ENCODE results near the gene PLP1.
"Not testable (repeated sequence)": the region's sequence is repeated elsewhere in the genome, so short reads cannot be mapped to it uniquely, and the experiment has no call there.

Gene PLP1

DNA sequence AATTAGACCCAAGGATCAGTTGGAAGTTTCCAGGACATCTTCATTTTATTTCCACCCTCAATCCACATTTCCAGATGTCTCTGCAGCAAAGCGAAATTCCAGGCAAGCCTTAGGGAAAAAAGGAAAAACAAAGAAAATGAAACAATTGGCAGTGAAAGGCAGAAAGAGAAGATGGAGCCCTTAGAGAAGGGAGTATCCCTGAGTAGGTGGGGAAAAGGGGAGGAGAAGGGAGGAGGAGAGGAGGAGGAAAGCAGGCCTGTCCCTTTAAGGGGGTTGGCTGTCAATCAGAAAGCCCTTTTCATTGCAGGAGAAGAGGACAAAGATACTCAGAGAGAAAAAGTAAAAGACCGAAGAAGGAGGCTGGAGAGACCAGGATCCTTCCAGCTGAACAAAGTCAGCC is at the start of gene PLP1:
Gene PLP1 (plus strand): TSS at position 295 of the 400 bp plus-strand sequence. CDS start 156 bp downstream, outside the sequence.
- no peak for DNase-seq

DNA sequence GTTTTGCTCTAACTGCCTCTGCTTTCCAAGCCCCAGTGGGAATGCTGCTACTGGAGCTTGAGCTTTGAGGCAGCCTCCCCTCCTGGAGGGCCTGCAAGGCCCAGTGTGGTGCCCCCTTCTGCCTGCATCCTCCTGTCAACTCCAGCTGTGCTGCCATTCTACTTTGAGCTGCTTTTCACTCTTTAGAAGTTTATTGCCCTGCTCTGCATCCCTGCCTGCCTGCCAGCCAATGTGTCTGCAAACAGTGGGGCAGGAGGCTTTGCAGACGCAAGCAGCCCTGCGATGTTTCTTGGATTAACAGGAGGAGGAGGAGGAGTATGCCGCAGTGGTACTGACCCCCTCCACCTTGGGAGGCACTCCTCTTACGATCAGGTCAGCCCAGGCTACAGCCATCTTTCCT is 49.5 kb upstream of the PLP1 start:
- DNase-seq: no peak

- DNase-seq: no peak
These were observed 47.6 kb upstream of the PLP1 start for GRCh38 chrX:103729015-103729414.

GRCh38 chrX:103730147-103730795 is 46.4 kb upstream of the PLP1 start:
- DNase-seq: no peak

DNA sequence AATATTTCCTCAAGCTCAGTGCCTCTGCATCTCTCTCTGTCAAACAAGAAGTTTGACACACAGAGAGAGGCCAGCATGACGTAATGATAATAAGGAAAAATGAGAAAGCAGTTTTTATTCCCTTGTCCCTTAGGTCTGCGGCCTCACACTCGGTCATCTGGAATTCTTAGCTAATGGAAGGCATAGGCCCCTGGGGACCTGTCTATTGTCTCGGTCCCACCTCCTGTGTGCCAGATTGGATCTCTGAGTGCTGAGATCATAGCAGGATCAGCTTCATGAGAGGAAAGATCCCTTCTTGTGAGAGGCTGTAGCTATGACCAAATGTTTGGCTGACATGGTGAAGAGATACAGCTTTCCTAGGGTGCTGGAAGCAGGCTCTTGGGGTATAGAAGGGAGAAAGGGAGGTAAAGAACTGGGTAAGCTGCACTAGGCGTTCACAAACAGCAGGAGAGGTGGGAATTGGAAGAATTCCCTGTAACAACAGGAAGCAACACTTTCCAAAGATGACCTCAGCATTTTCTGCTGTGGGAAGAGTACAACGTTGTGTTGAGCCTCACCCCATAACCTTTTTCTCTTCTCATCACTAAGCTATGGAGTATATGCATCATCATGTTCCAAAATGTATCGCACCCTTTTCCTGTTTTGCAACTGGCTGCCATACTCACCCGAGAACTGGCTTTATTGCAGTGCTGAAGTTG is 45.7 kb upstream of the PLP1 start:
- no peak for DNase-seq

GRCh38 chrX:103733017-103733416 is 43.6 kb upstream of the PLP1 start:
- no peak for DNase-seq

- DNase-seq: no peak
These were observed 42.4 kb upstream of the PLP1 start for GRCh38 chrX:103734125-103734760.

DNA sequence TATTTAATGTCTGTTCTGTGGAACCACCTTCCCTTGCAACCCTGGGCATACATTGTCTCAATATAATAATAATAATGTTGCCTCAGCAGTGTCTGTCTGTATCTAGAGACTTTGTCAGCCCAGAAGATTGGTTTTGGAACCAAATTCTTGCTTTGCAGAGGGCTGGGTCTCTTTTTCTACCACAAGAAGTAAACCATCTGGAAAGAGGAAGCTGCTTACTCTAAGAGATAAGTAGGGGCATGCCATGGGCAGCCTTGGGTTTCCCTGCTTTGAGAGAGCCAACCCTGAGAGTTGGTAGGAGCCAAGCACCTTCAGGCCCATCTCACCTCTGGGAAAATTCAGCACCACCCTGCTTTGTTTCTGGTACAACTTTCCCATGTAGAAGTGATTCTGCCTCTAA is 38.9 kb upstream of the PLP1 start:
- DNase-seq: no peak

DNA sequence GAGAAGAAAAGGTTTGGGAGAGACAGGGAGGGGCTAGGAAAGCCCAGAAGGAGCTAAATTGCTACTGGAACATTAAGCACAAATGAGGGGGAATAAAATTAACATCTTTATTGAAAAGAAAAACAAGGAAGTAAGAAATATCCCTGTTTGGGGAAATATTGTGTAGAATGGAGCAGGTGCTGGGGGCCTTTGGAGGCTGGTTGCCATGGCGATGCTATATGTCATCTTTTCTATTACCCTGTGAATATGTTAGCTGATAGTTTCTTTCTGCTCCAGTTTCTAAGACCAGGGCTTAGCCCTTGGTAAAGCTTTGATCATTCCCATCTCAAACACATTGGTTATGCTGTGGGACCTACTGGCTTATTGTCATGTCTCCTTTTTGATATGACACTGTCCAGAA is 37.2 kb upstream of the PLP1 start:
- DNase-seq: no peak

DNA sequence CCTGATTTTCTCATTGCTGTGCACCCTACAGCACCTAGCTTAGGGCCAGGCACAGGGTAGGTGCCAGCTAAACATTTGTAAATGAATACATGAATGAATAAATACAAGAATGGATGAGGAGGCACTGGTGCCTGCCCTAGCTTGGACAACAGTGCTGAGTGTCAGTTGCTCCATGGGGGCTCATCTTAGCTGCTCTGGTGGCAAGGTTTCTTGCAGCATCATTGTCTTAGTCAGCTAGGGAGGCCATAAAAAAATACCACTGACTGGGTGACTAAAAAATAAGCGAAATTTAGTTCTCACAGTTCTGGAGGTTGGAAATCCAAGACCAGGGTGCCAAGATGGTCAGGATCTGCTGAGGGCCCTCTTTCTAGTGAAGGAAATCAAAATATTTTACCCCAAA is 34.8 kb upstream of the PLP1 start:
- no peak for DNase-seq

- DNase-seq: no peak
These were observed 34.3 kb upstream of the PLP1 start for GRCh38 chrX:103742339-103742738.

DNA sequence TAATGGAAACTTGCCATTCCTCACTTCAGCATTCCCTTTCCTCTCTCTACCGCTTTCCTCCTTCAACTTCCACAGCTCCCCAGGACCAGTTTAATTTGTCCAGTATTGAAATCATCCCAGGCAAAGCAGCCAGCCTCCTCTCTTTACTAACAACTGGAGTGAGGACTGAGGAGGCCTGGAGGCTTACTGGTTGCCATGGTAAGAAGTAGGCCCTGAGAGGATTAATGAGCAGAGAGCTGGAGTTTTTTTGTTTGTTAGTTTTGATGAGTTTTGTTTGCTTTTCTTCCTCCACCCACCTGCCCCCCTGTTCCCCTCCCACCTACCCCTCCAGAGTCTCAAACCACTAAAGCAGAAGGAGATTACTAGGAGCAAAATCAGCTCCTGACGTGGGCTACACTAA is 29.5 kb upstream of the PLP1 start:
- no peak for DNase-seq

GRCh38 chrX:103754401-103754800 is 22.2 kb upstream of the PLP1 start:
- DNase-seq: no peak

DNA sequence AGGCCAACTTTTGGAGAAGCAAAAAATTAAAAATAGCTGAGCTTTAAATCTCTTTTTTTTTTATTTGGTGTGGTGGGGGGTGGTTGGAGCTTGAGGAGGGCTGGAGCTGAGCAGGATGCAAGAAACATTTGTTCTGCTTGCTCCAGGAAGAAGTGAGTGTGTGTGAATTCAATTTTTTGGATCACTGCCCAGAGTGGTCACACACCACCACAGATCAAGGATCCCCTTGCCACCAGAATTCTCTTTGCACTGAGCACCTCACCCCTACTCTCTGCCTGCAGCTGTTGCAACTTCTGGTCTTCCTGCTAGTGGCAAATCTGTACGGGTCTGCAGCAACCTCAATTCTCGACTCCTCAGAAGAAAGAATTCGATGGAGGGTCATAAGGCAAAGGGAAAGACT is 19.9 kb upstream of the PLP1 start:
- no peak for DNase-seq

DNA sequence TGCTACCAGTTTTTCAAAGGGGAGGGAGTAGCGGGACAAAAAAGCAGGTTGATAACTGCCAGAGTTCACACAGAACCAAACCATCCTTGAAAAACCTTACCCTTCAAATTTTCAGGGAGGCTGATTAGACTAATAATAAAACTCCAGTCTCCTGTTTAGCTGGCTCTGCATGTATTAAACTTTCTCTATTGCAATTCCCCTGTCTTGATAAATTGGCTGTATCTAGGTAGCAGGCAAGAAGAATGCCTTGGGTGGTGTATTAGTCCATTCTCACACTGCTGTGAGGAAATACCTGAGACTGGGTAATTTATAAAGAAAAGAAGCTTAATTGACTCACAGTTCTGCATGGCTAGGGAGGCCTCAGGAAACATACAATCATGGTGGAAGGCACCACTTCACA is 18.1 kb upstream of the PLP1 start:
- no peak for DNase-seq

DNA sequence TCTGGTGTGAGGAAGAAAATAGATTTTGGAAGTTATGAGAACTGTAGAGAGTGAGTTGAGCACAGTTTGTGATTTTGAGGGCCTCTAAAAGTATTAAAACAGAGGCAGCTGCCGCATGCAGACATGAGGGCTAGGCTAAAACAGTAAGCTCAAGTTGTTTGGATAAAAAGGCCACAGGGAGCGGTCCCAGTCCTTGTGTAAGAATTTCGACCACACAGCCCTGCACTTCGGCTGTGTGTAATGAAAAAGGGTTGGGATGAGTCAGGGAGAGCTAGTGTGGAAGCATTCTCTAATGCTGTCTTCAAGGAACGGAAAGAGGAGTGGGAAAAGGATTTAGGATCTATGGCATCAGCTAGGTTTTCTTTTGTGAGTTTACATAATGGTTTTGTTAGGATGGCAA is 13.1 kb upstream of the PLP1 start:
- not testable (repeated sequence) for DNase-seq

- DNase-seq: not testable (repeated sequence)
These were observed 9.7 kb upstream of the PLP1 start for GRCh38 chrX:103766813-103767555.

DNA sequence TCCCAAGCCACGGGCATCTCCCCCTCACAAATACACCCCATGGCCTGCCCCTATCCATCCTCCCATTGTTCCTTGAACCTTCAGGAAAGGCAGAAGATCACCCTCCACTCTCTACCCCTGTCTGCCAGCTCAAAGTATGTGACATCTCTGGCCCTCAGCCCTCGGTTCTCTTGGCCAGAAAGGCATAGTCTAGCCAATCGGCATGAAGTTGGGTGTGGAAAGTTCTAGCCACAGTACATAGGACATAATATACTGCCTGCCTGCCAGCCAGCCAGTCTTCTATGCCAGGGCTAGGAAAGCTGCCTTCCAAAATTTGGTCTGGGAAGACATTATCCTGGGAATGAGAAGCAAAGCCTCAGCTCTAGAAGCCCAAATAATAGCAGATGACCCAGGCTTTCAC is 3.2 kb upstream of the PLP1 start:
- DNase-seq: no peak

DNA sequence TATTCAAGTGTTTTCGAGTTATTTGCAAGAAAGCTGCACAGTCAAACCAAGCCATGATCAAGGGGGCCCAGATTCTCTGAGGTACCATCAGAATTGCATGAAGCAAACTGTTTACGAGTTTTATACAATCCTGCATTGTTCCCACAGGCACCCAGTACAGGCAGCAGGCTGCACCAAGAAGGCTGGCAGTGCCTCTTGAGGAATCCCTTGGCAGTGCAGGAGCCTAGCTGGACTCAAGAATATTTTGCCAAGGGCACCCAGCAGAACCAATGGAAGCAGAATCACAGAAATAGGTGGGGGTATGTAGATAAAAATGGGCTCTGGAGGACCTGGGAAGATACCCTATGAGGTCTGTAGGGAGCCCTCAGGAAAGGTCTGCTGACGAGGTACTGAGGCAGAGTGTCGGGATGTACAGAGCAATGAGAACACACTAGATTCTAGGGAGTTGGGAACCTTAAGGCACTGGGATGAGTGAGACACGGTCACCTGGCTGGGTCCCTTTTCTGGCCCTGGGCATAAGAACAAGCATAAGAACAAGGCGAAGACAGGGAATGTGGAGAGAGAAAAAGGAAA is 2.5 kb upstream of the PLP1 start:
- DNase-seq: peak in 1 of 2 experiments; percentile 4

DNA sequence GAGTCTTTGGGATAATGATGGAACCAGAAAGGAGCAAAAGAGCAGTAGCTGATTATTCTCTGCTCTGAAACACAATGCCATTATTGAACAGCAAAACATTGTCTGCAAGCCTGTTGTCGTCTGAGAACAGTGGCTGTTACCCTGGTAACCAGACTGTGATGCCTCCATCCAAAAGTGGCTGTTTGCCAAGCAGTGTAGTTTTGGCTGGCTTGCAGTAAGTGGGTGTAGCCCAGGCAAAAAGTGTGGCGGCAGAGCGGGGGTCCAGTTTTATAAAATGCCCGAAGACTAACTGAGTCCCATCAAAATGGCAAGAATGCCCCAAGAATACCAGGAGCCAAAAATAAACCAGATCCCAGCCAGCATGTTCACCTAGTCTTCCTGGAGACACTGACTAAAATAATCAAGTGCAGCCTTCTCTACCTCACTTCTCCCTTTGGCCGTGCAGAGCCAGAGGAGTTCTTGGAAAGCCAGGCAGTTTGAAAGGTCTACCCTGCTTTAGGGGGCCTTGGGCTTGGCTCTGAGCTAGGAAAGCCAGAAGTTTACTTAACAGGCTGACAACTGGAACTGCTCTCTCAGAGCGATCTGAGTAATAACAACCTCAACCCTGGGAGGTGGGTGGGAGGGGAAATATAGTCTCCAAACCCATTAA is 2.6 kb downstream of the PLP1 start:
- no peak for DNase-seq

GRCh38 chrX:103780336-103781061 is 3.9 kb downstream of the PLP1 start:
- no peak for DNase-seq

DNA sequence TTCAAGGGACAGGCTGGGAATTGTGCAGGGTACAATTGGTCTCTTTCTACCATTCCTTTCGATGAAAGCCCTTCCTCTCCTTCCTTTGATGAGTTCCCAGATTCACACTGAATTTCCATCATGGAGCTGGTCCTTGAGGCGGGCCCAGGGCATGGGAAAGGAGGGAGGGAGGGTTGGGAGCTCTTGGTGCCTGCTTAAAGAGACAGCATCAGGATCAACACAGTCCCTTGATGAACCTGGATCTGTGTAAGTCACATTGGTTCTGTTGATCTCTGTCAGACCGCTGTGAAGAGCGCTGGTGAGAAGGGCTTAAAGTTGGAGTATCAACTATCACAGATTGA is 4.4 kb downstream of the PLP1 start:
- no peak for DNase-seq

Measured in cerebellar nuclear complex (tissue), 1 donor.